Stimulated activated CD8-positive, alpha-beta memory T cell treated with anti-CD3 and anti-CD28 coated beads, Interleukin-4, amount 100 ng/mL, for 48 hours (primary cell): ENCODE measurements around the gene ADRA2A.

Experiments used
- DNase-seq: peaks from one replicate; pipeline ENCODE4 v3.0.0-alpha.2; 2020

Gene ADRA2A

GRCh38 chr10:111076682-111077478 is at the start of gene ADRA2A:
TSS of gene ADRA2A (plus strand) at chr10:111077029. CDS start at chr10:111077997, 968 bp downstream.
- peak; percentile 37 for DNase-seq

GRCh38 chr10:111030042-111030750 is 46.6 kb upstream of the ADRA2A start:
- no peak for DNase-seq

DNA sequence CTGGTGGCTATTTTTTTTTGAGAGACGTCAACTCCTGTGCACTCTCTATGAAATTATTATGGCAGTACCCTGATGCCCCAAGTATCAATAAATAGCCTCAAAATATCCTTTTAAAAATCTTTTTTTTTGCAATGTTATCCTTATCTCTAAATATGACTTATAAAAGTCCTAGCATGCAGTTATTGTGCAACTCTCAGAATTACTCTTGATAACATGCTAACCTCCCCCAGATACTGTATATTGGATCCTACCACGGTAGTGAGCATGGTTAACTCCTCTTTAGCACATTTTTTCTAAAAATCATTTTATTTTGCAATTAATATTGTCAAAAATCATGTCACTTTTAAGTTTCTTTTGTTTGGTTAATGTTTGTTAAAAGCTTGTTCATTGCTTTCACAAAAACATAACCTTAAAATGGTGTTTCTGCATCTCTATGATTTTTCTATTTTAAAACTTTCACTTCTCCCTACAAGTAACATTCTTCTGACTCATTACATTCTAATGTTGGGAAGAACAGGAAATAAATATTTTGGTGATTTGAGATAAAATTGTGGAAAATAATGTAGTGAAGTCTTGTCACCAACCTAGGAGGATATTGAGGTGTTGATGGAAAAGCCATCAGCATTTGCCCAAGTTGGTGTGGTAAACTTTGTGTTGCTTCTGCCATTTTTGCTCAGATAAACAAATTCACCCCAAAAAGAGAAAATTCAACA is 42.1 kb upstream of the ADRA2A start:
- DNase-seq, result no peak

- DNase-seq, result no peak
Measured at GRCh38 chr10:111035542-111035941, 41.3 kb upstream of the ADRA2A start.

GRCh38 chr10:111037858-111038257 is 39.0 kb upstream of the ADRA2A start:
- no peak for DNase-seq

DNA sequence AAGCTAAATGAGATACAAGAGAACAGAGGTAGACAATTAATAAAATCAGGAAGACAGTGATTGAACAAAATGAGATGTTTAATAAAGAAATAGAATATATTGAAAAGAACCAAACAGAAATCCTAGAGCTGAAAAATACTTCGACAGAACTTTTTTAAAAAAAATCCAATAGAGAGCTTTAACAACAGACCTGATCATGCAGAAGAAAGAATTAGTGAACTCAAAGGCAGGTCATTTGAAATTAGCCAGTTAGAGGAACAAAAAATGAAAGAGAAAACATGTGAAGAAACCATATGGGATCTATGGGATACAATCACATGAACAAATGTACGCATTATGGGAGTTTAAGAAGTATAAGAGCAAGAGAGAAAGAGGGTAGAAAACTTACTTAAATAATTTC is 37.3 kb upstream of the ADRA2A start:
- no peak for DNase-seq

DNA sequence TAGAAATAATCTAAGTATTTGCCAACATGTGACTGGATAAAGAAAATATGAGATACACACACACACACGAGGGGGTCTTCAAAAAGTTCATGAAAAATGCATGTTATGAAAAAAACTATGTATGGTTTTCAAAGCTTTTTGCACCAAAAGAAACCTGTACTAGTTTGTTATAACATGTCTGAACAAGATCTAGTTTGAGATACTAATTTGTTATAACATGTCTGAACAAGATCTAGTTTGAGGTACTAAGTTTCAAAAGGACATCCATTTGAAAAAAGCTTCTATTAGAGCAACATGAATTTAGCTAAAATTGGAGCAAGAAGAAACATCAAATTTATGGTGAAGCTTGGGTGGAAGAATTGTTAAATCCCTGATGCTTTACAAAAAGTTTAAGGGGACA is 19.8 kb upstream of the ADRA2A start:
- DNase-seq, result no peak

DNA sequence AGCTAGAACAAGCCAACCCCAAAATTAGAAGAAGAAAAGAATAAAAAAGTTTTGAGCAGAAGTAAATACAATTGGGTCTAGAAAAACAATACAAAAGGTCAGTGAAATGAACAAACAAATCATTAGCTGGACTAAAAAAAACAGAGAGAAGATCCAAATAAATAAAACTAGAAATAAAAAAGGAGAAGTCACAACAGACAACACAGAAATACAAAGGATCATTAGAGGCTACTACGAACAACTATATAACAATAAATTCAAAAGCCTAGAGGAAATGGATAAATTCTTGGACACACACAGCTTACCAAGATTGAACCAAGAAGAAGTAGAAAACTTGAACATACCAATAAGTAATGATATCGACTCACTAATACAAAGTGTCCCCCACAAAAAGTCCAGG is 13.4 kb upstream of the ADRA2A start:
- no peak for DNase-seq

DNA sequence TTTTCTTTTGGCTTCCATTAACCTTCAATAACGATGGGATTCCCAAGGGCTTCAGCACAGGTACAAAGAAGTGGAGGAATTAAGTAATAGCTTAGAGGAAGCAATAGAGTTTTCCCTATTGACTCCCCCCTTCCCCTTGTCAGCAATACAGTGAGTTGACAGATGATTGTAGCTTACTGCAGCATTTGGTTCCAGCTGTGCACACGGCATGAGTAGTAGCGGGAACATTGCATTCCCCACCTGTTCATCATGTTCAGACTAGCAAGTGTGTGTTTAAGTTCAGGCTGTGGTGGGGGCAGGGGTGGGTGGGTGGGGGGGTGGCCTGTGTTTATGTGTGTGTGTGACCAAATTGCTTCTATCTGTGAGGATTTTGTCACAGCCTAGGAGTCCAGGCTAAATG is 4.6 kb upstream of the ADRA2A start:
- no peak for DNase-seq

GRCh38 chr10:111075577-111076185 is 1.1 kb upstream of the ADRA2A start:
- no peak for DNase-seq

- DNase-seq, result peak; percentile 77
Measured at GRCh38 chr10:111076191-111076681, 593 bp upstream of the ADRA2A start.

DNA sequence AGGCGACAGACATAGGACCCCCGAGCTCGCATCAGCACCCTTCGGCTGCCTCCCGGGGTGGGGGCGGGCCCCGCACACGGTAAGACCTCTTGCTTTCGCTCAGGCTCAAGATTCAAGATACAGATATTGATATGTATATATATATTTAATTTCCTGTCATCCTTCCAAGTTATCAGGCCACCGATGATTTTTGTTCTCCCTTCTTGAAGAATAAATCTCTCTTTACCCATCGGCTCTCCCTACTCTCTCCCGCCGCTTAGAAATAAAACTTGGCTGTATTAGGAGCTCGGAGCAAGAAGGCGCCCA is 603 bp downstream of the ADRA2A start:
- no peak for DNase-seq

DNA sequence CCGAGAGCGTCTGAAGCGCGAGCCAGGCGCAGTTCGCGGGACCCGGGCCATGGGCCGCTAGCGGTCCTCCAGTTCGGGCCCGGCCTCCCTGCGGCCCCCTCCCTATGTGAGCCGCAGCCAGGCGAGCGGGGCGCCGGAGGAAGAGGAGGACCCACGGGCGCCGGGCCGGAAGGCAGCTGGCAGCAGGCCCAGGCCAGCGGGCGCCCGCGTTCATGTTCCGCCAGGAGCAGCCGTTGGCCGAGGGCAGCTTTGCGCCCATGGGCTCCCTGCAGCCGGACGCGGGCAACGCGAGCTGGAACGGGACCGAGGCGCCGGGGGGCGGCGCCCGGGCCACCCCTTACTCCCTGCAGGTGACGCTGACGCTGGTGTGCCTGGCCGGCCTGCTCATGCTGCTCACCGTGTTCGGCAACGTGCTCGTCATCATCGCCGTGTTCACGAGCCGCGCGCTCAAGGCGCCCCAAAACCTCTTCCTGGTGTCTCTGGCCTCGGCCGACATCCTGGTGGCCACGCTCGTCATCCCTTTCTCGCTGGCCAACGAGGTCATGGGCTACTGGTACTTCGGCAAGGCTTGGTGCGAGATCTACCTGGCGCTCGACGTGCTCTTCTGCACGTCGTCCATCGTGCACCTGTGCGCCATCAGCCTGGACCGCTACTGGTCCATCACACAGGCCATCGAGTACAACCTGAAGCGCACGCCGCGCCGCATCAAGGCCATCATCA is 1.1 kb downstream of the ADRA2A start:
- DNase-seq, result peak; percentile 33

DNA sequence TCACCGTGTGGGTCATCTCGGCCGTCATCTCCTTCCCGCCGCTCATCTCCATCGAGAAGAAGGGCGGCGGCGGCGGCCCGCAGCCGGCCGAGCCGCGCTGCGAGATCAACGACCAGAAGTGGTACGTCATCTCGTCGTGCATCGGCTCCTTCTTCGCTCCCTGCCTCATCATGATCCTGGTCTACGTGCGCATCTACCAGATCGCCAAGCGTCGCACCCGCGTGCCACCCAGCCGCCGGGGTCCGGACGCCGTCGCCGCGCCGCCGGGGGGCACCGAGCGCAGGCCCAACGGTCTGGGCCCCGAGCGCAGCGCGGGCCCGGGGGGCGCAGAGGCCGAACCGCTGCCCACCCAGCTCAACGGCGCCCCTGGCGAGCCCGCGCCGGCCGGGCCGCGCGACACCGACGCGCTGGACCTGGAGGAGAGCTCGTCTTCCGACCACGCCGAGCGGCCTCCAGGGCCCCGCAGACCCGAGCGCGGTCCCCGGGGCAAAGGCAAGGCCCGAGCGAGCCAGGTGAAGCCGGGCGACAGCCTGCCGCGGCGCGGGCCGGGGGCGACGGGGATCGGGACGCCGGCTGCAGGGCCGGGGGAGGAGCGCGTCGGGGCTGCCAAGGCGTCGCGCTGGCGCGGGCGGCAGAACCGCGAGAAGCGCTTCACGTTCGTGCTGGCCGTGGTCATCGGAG is 1.8 kb downstream of the ADRA2A start:
- no peak for DNase-seq

- no peak for DNase-seq
Measured at GRCh38 chr10:111079241-111079760, 2.5 kb downstream of the ADRA2A start.

DNA sequence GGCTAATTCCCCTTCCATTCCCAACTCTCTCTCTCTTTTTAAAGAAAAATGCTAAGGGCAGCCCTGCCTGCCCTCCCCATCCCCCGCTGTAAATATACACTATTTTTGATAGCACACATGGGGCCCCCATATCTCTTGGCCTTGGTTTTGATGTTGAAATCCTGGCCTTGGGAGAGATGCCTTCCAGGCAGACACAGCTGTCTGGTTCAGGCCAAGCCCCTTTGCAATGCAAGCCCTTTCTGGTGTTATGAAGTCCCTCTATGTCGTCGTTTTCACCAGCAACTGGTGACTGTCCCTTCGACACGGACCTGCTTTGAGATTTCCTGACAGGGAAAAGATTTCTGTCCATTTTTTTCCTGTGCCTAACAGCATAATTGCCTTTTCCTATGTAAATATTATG is 3.0 kb downstream of the ADRA2A start:
- no peak for DNase-seq

- no peak for DNase-seq
Measured at GRCh38 chr10:111080224-111080623, 3.4 kb downstream of the ADRA2A start.

GRCh38 chr10:111081595-111081994 is 4.8 kb downstream of the ADRA2A start:
- DNase-seq, result no peak

DNA sequence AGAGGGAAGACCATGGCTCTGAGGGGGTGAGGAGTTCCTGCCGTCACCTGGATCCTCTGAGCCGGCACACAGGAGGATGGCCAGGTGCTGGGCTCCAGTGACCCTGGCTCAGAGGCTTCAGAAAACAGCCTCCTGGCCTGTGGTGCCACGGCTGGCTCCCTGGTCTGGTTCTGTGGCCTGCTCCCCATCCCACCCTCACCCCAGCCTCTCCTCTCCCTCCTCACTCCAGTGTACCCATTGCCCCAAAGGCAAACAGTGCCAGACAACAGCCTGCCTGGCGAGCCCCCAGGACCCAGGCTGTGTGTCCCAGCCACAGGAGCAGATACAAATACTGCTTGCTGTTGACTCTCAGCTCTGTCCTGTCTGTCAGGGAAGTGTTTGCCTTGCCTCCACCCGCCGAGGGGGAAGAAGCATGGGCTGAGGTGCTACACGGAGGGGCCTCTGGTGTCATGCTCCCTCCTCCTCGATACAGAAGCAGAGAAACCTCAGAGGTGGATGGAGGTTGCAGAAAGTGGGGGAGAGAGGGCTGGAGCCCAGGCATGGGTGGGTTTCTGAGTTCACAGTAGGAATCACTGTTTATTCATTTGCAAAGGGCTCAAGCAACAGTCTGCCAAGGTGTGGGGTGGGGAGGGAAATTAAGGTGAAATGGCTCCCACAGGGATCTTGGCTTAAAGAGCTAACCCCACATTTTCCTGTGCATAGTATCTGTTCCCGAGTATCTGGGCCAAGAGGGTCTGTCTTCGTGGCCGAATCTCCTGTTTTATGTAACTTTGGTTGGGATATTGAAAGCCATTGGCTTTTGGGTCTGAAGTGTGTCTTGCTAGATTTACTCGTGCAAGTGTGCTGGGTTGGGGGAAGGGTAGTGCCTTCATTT is 5.5 kb downstream of the ADRA2A start:
- no peak for DNase-seq

GRCh38 chr10:111083222-111084095 is 6.6 kb downstream of the ADRA2A start:
- DNase-seq, result no peak
